K562 (cell line): ENCODE results near the gene MEX3D. TPM values are rescaled to one million over a fixed set of nuclear protein-coding genes. Genes with fewer than 3 reads are reported as not detected.

ENCODE experiments used
- ATF4 ChIP-seq: fragments of 450-650 bp; formaldehyde crosslinking; IDR thresholded peaks from 2 replicates; pipeline ENCODE4 v1.4.0; 2022; ENCODE audit warnings: mild to moderate bottlenecking, moderate library complexity
- BMI1 ChIP-seq: fragments of 150-350 bp; IDR thresholded peaks from 2 replicates; pipeline ENCODE4 v1.6.1; 2014; ENCODE audit warnings: low read length
- FOXJ2 ChIP-seq: fragments of 200-800 bp; sonication (Bioruptor generic); IDR thresholded peaks from 2 replicates; pipeline ENCODE4 v1.6.1; 2016; ENCODE audit warnings: missing genetic modification characterization, missing compliant biosample characterization
- GABPA ChIP-seq: fragments of 200-800 bp; sonication (Bioruptor generic); conservative IDR thresholded peaks from 2 replicates; pipeline ENCODE4 v1.6.1; 2016; ENCODE audit warnings: low read depth, missing genetic modification characterization, missing compliant biosample characterization
- HSF4 ChIP-seq: fragments of 250-450 bp; sonication (Bioruptor Pico); IDR thresholded peaks from 2 replicates; pipeline ENCODE4 v2.1.2; 2022; ENCODE audit warnings: mild to moderate bottlenecking, moderate library complexity, borderline replicate concordance
- LEF1 ChIP-seq: fragments of 450-650 bp; IDR thresholded peaks from 2 replicates; pipeline ENCODE4 v1.6.1; 2016; ENCODE audit warnings: mild to moderate bottlenecking
- MED1 ChIP-seq: sonication (generic); formaldehyde crosslinking; IDR thresholded peaks from 2 replicates; pipeline ENCODE4 v1.8.1; 2023; ENCODE audit warnings: missing genetic modification reagents, borderline replicate concordance
- PREB ChIP-seq: sonication (generic); formaldehyde crosslinking; IDR thresholded peaks from 2 replicates; pipeline ENCODE4 v1.8.1; 2023; ENCODE audit warnings: mild to moderate bottlenecking, missing genetic modification reagents
- RB1 ChIP-seq: fragments of 450-650 bp; IDR thresholded peaks from 2 replicates; pipeline ENCODE4 v1.6.1; 2017; ENCODE audit warnings: low read depth, mild to moderate bottlenecking
- RUNX1 ChIP-seq: sonication (generic); IDR thresholded peaks from 2 replicates; pipeline ENCODE4 v1.6.1; 2016; ENCODE audit warnings: antibody characterized with exemption, low read depth
- SRSF3 ChIP-seq: fragments of 200-400 bp; formaldehyde crosslinking; IDR thresholded peaks from 2 replicates; pipeline ENCODE4 v1.6.1; 2016; ENCODE audit warnings: mild to moderate bottlenecking, low read length, moderate library complexity; ENCODE audit not compliant: insufficient read depth
- ZNF407 ChIP-seq: fragments of 450-650 bp; IDR thresholded peaks from 2 replicates; pipeline ENCODE4 v1.6.1; 2016; ENCODE audit warnings: low read depth
- ZNF79 ChIP-seq: fragments of 250-450 bp; sonication (Bioruptor Pico); IDR thresholded peaks from 2 replicates; pipeline ENCODE4 v1.4.0; 2020; ENCODE audit warnings: low read depth, mild to moderate bottlenecking, moderate library complexity
- polyA plus RNA-seq, 8 experiments: library from polyadenylated mRNA; depleted of rRNA in 4 of 8; stranded (reverse) in 5 of 8; unstranded in 3 of 8; fragments of >200 nt; fragmentation: Nextera tagmentation in 2 of 8; fragmentation: Illumina TruSeq in 1 of 8; extraction: Ambion mirVana in 2 of 8; extraction: Trizol in 1 of 8; gene quantifications; 2 replicates each; pipeline versions ENCODE4 v1.2.1 to v1.2.3, GENCODE V29; 2011 to 2014; ENCODE audit warnings: inconsistent platforms in 1 of 8, missing spikeins in 1 of 8
- total RNA-seq, 7 experiments: library from RNA; depleted of rRNA in 6 of 7; stranded (reverse); fragments of >200 nt in 6 of 7; fragmentation: Illumina TruSeq in 2 of 7; extraction: Trizol in 2 of 7; gene quantifications; 2 replicates each; pipeline versions ENCODE4 v1.2.1 to v1.2.3, GENCODE V29; 2011 to 2021; ENCODE audit warnings: low replicate concordance in 1 of 7
- TF ChIP-seq, protein P1 (sequence below): fragments of 450-650 bp; formaldehyde crosslinking; IDR thresholded peaks from 2 replicates; pipeline ENCODE4 v1.4.0; 2020; ENCODE audit warnings: mild to moderate bottlenecking, moderate library complexity

MEX3D gene
- total and polyA plus RNA-seq, 9 of the 15 experiments (the other 6 are each of a cell fraction or from before 2014, with no cell fraction given) = 1.7 to 39.3 (median 5.7) TPM

- no peak for TF ChIP-seq ATF4 (CRISPR knock-in tag)
- peak; percentile 95 for TF ChIP-seq GABPA (tag)
- no peak for TF ChIP-seq MED1 (CRISPR knock-in tag)
- no peak for TF ChIP-seq SRSF3
- no peak for TF ChIP-seq ZNF407
- TF ChIP-seq LEF1 = no peak
- TF ChIP-seq PREB (CRISPR knock-in tag) = no peak
- TF ChIP-seq RB1 = peak; percentile 56
- peak; percentile 70; the same call in 1 of the 2 replicates for TF ChIP-seq FOXJ2 (tag)
- TF ChIP-seq, protein P1, sequence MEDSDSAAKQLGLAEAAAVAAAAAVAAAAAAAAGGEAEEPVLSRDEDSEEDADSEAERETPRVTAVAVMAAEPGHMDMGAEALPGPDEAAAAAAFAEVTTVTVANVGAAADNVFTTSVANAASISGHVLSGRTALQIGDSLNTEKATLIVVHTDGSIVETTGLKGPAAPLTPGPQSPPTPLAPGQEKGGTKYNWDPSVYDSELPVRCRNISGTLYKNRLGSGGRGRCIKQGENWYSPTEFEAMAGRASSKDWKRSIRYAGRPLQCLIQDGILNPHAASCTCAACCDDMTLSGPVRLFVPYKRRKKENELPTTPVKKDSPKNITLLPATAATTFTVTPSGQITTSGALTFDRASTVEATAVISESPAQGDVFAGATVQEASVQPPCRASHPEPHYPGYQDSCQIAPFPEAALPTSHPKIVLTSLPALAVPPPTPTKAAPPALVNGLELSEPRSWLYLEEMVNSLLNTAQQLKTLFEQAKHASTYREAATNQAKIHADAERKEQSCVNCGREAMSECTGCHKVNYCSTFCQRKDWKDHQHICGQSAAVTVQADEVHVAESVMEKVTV (CRISPR knock-in tag) = 0 out of 2 replicates have a peak, but pooled peaks have one; percentile 54
- no peak for TF ChIP-seq ZNF79 (CRISPR knock-in tag)
- no peak for TF ChIP-seq BMI1
- TF ChIP-seq RUNX1 = no peak
- TF ChIP-seq HSF4 (CRISPR knock-in tag) = no peak
Observed at GRCh38 chr19:1605236-1606137, 37.4 kb upstream of the MEX3D start, which contains the start of gene UQCR11 (continued).
